Spleen (tissue), 11 donors: ENCODE measurements around the gene CEP135. TPM values are rescaled to one million over a fixed set of nuclear protein-coding genes. Genes with fewer than 3 reads are reported as not detected.

Experiments
- DNase-seq: peaks from one replicate; pipeline ENCODE4 v3.0.0-alpha.2; 2020
- H3K27ac ChIP-seq, 8 donors: fragments of 200-600 bp; sonication (generic) in 7 of 8; 1 replicate in 4 of 8; 2 replicates in 4 of 8; pipeline versions ENCODE4 v1.5.0 to v1.8.0; 2016 to 2021; ENCODE audit warnings: inconsistent platforms in 4 of 8, mild to moderate bottlenecking in 4 of 8, moderate library complexity in 1 of 8
- H3K27me3 ChIP-seq, 7 donors: fragments of 200-600 bp; sonication (generic) in 6 of 7; replicated peaks in 1 of 7; 1 replicate in 4 of 7; 2 replicates in 3 of 7; pipeline versions ENCODE4 v1.5.0 to v1.8.0; 2016 to 2021; ENCODE audit warnings: inconsistent platforms in 3 of 7, mild to moderate bottlenecking in 1 of 7
- H3K36me3 ChIP-seq, 6 donors: fragments of 200-600 bp; sonication (generic) in 5 of 6; 1 replicate in 4 of 6; 2 replicates in 2 of 6; pipeline versions ENCODE4 v1.5.0 to v1.8.0; 2016 to 2021; ENCODE audit warnings: inconsistent platforms in 2 of 6
- H3K4me1 ChIP-seq, 6 donors: fragments of 200-600 bp; sonication (generic) in 5 of 6; 1 replicate in 3 of 6; 2 replicates in 3 of 6; pipeline versions ENCODE4 v1.5.0 to v1.8.0; 2016 to 2021; ENCODE audit warnings: inconsistent platforms in 3 of 6
- H3K4me3 ChIP-seq, 8 donors: fragments of 200-600 bp; sonication (generic) in 7 of 8; 1 replicate in 4 of 8; 2 replicates in 4 of 8; pipeline versions ENCODE4 v1.5.0 to v1.8.0; 2016 to 2021; ENCODE audit warnings: inconsistent platforms in 4 of 8, mild to moderate bottlenecking in 4 of 8, moderate library complexity in 2 of 8
- H3K9me3 ChIP-seq, 8 donors: fragments of 200-600 bp; sonication (generic) in 7 of 8; 1 replicate in 4 of 8; 2 replicates in 4 of 8; pipeline versions ENCODE4 v1.5.0 to v1.8.0; 2016 to 2021; ENCODE audit warnings: inconsistent platforms in 4 of 8
- CTCF ChIP-seq, 11 experiments: fragments of 200-600 bp in 7 of 11; fragments of 450-650 bp in 4 of 11; sonication (generic) in 4 of 11; IDR thresholded peaks in 8 of 11; conservative IDR thresholded peaks in 3 of 11; 1 replicate in 7 of 11; 2 replicates in 4 of 11; pipeline versions ENCODE4 v1.4.0 to v1.8.0; 2016 to 2021; ENCODE audit warnings: antibody characterized with exemption in 11 of 11, inconsistent platforms in 4 of 11, mild to moderate bottlenecking in 1 of 11
- POLR2A ChIP-seq, 3 donors: fragments of 450-650 bp; IDR thresholded peaks; one replicate each; pipeline ENCODE4 v1.5.1; 2017; ENCODE audit warnings: antibody characterized with exemption in 3 of 3, mild to moderate bottlenecking in 1 of 3
- POLR2AphosphoS5 ChIP-seq, 3 donors: sonication (generic); formaldehyde crosslinking; IDR thresholded peaks; one replicate each; pipeline ENCODE4 v1.5.1; 2017; ENCODE audit warnings: antibody characterized with exemption in 3 of 3
- WGBS, 5 donors: extraction: QIAGEN DNeasy Blood & Tissue Kit in 3 of 5; methylation state at CpG; one replicate each; pipeline versions ENCODE4 v1.1.5 to v1.1.7; 2013 to 2018; 5-methylcytosine and 5-hydroxymethylcytosine counted together
- intact Hi-C: fragments of 100-400 bp; cut with DNase I; formaldehyde crosslinking; loops from one replicate; pipeline ENCODE4 v1.15.0; 2023; ENCODE audit warnings: low total_unique reads
- polyA plus RNA-seq, 3 donors: library from polyadenylated mRNA; stranded (reverse); fragments of 200-250 nt; gene quantifications; one replicate each; pipeline ENCODE4 v1.2.1, GENCODE V29; 2013
- total RNA-seq, 7 donors: library from RNA; depleted of rRNA in 3 of 7; stranded (reverse); fragments of >200 nt in 3 of 7; fragmentation: NEBNext Ultra II Directional in 4 of 7; extraction: Animal tissue kit (Norgen Biotek cat#: 25700) in 4 of 7; gene quantifications; one replicate each; pipeline versions ENCODE4 v1.1.0 to v1.2.1, GENCODE V29; 2016 to 2021
- donor health status: healthy with polysubstance abuse.
- donor health status: DM: no; HTN: no; CAD: no; lungs with moderate emphysema.
- donor health status: DM: no; HTN: no; CAD: no.
- donor health status: Bipolar disorder and iron deficiency.
- donor health status: healthy.
- donor health status: DM: no; HTN: no; CAD: no.
- donor health status: DM: yes; HTN: yes; CAD: no.

The CEP135 gene
- total and polyA plus RNA-seq, 10 donors = 2.7 to 21.5 (median 14.2) TPM

DNA sequence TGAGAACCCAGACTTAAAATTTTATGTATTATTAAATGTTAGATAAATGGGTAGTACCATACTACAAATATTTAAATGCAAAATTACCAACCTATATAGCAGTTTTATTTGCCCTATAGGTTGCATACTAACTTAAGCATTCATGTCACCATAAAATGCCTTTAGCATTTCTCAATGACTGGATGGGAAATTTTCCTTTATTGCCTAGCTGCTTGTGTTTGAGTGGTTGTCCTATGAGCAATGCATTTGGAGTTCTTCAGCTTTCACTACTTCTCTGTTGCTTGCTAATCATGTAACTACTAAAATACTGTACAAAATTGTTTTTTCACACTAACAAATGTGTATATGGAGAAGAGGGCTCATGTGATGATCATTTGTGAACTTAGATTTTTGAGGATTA is 44.2 kb upstream of the CEP135 start:
- intact Hi-C loops = no loop called here
- peaks cover 0 to 69% (median 21%) of the 10 kb centered on the region in 6 donors for H3K36me3 ChIP-seq
- DNase-seq = no peak

DNA sequence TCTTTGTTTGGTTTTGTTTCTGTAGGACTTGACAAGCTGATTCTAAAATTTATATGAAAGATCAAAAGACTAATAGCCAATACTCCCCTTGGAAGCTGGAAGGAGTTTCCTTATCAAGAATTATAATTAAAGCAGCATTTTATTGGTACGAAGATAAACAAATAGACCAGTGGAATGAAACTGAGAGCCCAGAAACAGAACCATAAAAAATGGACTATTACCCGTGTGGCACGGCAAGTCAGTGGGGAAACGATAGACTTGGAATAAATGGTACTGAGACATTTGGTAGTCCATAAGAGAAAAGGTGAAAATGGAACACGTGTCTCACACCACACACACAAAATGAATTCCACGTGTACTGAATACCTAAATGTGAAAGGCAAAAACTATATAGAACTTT is 42.4 kb upstream of the CEP135 start:
- no peak for DNase-seq
- TF ChIP-seq POLR2AphosphoS5 (IDR thresholded peaks at IDR 0.05) = no peak
- no peak for TF ChIP-seq POLR2A (IDR thresholded peaks at IDR 0.05)
- no peak for TF ChIP-seq CTCF (IDR thresholded peaks at IDR 0.05 in 8 of 11, conservative IDR thresholded peaks at IDR 0.05 in 3 of 11)
- Histone ChIP-seq H3K4me1 (peaks cover 0 to 12% (median 3%) of the 10 kb centered on the region in 6 donors), H3K27ac (no peak overlapping the region), H3K4me3 (no peak overlapping the region), H3K36me3 (peaks cover 0 to 51% (median 17%) of the 10 kb centered on the region in 6 donors), H3K27me3 (no peaks in the 10 kb centered on the region), H3K9me3 (no peaks in the 10 kb centered on the region)
- WGBS, 5 donors = 79 to 91% (median 80%) methylated on average over 6 of the region's 6 CpGs
- intact Hi-C loops = no loop called here

More for the DNA sequence above, 44.2 kb upstream of the CEP135 start:
- TF ChIP-seq POLR2A (IDR thresholded peaks at IDR 0.05) = no peak
- TF ChIP-seq POLR2AphosphoS5 (IDR thresholded peaks at IDR 0.05) = no peak
- no peak for TF ChIP-seq CTCF (IDR thresholded peaks at IDR 0.05 in 8 of 11, conservative IDR thresholded peaks at IDR 0.05 in 3 of 11)
- Histone ChIP-seq H3K4me3 (no peak overlapping the region), H3K9me3 (no peaks in the 10 kb centered on the region), H3K27me3 (no peaks in the 10 kb centered on the region), H3K27ac (no peak overlapping the region), H3K4me1 (peaks cover 0 to 12% (median 3%) of the 10 kb centered on the region in 6 donors)

DNA sequence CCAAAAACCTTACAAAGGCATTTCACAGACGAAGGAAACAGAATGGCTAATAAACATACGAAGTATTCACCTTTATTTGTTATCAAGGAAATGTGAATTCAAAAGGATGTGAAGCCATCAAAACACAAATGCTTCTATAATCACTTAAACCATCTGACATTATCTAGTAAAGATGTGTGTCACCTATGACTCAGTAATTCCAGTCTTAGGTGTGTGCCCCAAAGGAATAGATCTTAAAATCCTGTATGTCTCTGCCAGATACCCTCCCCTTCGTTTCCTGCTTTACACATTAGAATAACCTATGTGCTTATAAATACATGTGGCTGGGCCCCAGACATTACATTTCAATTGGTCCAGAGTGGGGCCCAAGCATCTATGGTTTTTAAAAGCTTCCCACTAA is 41.8 kb upstream of the CEP135 start:
- no peak for TF ChIP-seq POLR2A (IDR thresholded peaks at IDR 0.05)
- TF ChIP-seq CTCF (IDR thresholded peaks at IDR 0.05 in 8 of 11, conservative IDR thresholded peaks at IDR 0.05 in 3 of 11) = no peak
- TF ChIP-seq POLR2AphosphoS5 (IDR thresholded peaks at IDR 0.05) = no peak
- Histone ChIP-seq H3K36me3 (peaks cover 0 to 44% (median 17%) of the 10 kb centered on the region in 6 donors), H3K9me3 (no peaks in the 10 kb centered on the region), H3K4me1 (peaks cover 0 to 12% (median 3%) of the 10 kb centered on the region in 6 donors), H3K4me3 (peak overlapping the region in 2 of 8 donors; percentile 22 to 41), H3K27ac (peak overlapping the region in 1 of 8 donors; percentile 15), H3K27me3 (no peaks in the 10 kb centered on the region)
- DNase-seq = no peak
- intact Hi-C loops = no loop called here
- 70 to 82% (median 71%) methylated on average over 3 of the region's 3 CpGs for WGBS, 5 donors

DNA sequence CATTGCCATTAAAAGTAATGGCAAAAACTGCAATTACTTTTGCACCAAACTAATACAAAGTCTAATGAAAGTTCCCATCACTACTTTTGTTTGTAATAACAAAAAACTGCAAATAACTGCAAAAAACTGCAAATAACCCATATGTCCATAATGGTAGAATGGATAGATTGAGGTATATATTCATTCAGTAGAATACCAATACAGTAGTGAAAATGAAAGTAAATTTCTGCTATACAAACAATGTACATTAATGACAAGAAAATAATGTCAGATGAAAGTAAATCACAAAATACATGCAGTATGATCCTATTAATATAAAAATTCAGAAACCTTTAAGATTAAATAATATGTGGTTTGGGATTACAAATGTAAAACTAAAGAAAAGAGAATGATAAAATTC is 41.3 kb upstream of the CEP135 start:
- no peak for TF ChIP-seq CTCF (IDR thresholded peaks at IDR 0.05 in 8 of 11, conservative IDR thresholded peaks at IDR 0.05 in 3 of 11)
- no peak for TF ChIP-seq POLR2AphosphoS5 (IDR thresholded peaks at IDR 0.05)
- no peak for TF ChIP-seq POLR2A (IDR thresholded peaks at IDR 0.05)
- H3K27ac ChIP-seq = peak overlapping the region in 2 of 8 donors; percentile 9 to 15
- no peaks in the 10 kb centered on the region for H3K9me3 ChIP-seq
- intact Hi-C loops = no loop called here
- peak overlapping the region in 2 of 8 donors; percentile 22 to 41 for H3K4me3 ChIP-seq
- H3K4me1 ChIP-seq = peaks cover 0 to 12% (median 3%) of the 10 kb centered on the region in 6 donors
- DNase-seq = no peak
- H3K27me3 ChIP-seq = no peaks in the 10 kb centered on the region
- H3K36me3 ChIP-seq = peaks cover 0 to 40% (median 15%) of the 10 kb centered on the region in 6 donors
